Smooth muscle cell of the brain vasculature (primary cell): Measurements from ENCODE around the gene ACVR1C.
A peak's percentile ranks its signal among the peaks of the same experiment; 100 is the strongest.

Experiments used
- DNase-seq: peaks from one replicate; pipeline ENCODE4 v3.0.0-alpha.2; 2012; ENCODE audit warnings: low read depth, low spot score

The ACVR1C gene

DNA sequence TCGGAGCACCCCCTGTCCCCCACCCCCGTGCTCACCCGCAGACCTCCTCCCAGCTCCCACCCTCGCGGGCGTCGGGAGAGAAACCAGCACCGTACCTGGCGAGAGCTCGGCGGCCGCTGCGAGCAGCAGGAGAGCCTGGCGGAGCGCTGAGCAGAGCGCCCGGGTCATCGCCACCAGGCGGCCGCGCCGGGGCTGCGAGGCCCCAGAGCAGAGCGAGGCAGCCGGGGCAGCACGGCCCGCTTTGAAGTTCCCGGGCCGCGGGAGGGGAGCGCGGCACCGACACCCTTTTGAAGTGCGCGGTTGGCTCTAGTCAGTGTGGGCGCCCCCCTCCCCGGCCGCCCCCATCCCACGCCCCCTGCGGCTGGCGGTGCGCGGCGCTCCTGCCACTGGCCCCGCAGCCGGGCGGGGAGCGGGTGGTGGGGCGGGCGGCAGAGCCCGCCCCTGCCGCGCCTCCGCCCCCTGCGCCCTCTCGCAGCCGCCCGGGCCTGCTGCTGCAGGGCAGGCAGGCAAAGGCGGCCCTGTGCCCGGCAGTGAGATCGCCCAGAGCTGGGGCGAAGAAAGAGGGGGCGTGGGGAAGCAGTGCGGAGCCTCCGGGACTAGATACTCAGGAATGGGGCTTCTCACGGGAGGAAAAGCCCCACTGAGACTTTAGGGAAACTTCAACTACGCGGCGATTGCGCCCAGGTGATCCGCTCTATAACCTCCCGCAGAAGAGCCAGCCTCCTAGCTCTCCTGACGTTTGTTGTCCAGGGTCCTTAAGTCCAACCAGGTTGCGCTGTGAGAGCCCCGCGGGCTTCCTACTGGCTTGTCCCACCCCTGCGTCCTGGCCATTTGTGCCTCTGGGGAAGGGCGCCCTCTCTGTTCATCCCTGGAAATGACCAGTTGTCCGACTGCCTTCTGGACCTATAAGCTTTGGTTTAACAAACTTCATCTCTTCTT, at the start of gene ACVR1C:
Gene ACVR1C, minus strand, starts transcription at position 388 of the 939 bp plus-strand sequence. Its CDS starts 220 bp downstream, at position 168.
- DNase-seq, result peak; percentile 20

DNA sequence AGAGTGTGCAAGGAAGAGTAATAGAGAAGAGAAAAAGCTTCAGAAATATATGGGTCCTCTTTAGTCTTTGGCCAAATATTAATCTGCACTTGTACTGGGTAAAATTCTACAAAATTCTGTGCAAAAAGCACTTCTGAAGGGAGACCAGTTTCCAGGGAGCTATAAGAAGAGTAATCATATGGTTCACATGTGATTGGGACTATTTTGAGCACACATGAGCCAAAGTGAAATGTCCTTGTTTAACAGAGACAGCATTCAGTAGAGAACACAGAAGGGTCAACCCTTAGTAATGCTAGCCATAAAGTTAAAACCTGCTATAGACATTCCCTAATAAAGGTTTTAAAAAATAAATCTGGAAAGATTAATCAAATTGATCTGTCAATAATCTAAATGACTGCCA, 49.3 kb upstream of the ACVR1C start:
- no peak for DNase-seq

DNA sequence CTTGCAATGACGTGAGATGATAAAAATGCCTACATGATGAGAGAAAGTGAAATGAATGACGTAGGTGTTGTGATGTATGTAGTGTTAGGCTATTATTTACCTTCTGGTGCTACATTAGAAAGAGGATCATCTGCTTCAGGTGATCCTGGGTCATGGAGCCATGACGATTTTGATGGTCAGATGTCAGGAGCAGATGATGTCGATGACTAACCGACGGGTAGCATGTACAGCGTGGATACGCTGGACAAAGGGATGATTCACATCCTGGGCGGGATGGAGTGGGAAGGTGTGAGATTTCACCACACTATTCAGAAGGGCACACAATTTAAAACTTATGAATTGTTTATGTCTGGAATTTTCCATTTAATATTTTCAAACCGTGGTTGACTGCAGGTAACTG, 43.5 kb upstream of the ACVR1C start:
- no peak for DNase-seq

DNA sequence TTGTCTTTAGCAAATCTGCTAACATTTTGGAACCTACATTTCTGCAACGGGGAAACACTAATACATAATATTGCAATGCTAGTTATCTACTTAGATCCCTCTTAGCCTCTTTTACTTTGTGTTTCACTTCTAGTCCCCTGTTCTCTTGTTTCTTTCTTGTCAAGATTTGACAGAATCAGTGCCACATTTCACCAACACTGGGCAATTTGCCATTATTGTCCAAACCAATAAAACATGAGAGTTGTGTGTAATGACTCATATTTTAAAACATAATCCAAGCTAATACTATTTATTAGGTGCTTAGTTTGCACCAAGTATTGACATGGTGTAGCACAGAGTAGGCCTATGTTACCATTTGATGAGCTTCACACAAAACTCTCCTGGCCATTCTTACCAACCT, 33.7 kb upstream of the ACVR1C start:
- no peak for DNase-seq

DNA sequence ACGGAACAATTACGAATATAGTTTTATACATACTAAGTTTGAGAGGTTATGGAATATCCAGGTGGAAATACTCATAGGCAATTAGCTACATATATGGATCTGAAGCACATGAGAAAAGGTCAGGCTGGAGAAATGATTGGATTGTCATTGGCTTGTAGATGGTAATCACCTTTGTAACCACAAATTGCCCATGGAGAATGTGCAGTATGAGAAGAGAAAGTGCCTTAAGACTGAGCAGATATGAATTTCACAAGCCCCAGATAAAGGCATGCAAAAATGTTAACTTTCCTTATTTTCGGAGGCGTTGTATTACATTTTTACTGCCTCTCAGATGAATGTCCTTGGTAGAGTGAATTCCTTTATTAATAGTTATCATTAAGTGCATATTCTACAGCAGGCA, 33.1 kb upstream of the ACVR1C start:
- DNase-seq, result no peak

DNA sequence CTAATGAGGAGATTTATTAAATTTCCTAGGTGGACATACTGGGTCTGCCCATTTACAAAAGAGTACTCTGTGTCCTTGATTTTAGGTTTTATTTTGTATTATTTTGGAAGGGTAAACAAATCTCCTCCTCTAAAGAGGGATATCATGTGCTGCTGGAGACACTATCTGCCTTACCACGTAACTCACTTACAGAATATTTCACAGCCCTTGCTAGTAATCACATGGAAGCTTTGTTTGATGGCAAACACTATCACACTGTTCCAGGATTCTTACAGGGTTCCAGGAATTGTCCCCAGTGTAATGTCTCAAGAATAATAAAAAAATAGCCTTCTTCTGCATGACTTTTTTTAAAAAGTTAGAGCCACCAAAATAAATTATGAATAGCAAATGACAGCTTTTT, 29.2 kb upstream of the ACVR1C start:
- no peak for DNase-seq

DNA sequence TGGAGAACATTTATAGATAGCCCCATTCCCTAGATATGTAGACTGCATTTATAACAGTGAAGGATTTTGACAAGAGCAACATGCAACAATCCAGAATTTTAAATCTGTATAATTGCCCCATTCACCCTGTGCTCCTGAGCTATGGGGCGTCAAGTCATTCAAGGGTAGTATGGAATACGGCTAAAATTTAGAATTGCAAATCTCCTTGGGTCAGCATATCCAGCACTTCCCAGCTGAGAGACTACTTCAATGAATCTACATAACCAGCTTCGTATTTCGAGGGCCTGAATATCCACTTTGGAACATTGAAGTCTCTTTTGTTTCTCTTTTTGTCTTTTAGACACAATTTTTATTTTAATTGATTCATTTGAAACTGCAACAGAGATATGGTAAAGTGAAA, 28.4 kb upstream of the ACVR1C start:
- DNase-seq, result no peak

DNA sequence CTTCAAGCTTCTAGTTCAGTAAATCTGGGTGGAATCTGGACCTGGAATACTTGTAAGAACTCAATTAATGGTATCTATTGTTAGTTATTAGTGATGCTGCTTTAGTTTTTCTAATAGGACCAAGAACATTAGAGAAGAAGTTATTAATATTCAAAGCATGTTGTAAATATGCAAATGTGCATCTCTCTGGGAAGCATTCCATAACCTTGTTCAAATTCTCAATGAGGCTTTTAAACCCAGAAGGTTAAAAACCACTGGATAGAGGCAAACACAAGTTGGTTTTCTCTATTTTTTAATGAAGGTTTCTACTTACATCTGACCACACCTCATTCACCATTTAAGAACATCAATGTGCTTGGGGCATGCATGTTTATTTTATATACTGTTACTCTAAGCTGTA, 16.1 kb upstream of the ACVR1C start:
- DNase-seq, result no peak

DNA sequence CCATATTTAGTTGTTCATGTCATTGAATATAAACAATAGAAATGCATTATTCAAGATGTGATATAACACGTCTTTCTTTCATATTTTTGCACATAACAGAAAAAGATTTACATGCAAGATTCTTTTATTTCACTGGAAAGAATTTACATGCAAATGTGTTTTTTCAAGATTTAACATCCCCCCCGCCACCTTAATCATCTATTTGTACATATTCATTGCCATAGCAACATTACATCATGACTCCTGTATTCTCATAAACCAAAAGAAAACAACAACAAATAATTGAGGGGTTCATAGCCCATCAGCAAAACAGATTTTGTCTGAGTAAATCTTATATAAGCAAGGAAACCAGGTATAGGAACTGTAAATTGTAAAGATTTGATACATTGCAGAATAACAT, 3.2 kb upstream of the ACVR1C start:
- no peak for DNase-seq

DNA sequence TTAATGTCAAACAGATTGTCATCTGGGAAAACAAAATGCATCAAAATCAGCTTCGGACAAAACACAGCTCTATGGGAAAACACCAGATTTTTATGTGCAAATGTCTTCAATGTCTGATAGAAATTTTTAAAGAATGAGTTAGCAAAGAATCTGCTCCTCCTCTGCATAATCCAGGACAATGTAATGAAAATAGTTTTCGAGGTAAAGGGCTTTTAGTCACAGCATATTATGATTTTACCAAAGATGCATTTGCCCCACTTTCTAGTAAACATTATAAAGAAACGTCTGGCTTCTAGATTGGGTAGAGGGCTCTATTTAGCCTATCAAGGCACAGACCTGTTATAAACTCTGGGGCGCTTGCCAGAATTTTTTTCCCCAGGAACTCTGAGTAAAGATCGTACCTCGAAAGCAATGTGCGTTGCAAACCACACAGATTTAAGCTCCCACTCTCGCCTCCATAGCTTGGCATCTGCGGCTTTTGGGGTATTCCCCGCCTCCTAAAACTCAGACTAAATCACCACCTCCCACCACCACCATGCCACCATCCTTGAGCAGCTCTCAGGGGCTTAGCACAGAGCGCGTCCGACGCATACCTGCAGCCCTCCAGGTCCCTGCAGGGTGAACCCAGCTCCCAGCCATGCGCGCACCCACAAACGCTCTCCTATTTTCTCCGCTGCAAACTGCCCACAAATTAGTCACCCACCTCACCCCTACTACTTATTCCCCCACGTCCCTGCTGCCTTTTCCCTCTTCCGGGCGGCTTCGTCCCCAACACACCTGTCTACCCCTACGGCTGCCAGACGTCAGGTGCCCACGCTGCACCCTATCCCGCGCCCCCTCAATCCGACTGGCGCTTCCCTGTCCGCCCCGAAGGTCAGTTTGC, 829 bp downstream of the ACVR1C start:
- no peak for DNase-seq

DNA sequence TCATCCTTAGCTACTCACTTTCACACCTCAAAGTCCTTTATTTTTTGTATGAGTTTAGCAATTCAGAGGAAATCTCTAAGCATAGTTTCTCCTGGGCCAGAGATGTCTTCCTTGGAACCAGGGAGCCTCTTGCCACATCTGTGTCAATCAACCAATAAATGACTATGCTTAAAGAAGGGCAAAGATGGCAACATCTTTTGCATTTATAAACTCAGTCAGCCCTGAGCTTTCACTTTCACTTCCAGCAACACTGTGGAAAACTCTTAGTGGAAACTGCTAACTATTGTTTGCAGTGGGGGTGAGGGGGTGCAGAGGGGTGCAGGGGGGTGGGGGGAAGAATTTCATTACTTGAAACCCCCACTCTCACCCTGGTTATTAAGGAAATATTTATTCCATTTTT, 3.4 kb downstream of the ACVR1C start:
- no peak for DNase-seq

DNA sequence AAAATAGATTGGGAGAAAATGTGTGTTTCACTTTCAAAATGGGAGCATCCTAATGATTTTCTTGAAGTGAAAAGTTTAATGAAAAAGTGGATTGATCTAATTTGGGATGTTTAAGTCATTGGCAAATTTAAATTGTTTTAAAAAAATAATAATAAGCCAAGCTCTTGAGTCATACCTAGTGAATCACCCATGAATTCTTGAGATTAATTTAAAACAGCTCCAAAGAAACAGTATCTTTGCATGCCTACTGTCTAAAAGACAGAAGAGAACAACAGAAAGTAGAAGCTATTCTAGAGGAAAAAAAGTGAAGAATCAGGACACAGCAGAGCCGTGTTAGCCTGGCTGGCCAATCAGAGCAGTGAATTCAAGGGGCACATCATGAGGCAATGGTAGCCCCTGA, 7.7 kb downstream of the ACVR1C start:
- no peak for DNase-seq

DNA sequence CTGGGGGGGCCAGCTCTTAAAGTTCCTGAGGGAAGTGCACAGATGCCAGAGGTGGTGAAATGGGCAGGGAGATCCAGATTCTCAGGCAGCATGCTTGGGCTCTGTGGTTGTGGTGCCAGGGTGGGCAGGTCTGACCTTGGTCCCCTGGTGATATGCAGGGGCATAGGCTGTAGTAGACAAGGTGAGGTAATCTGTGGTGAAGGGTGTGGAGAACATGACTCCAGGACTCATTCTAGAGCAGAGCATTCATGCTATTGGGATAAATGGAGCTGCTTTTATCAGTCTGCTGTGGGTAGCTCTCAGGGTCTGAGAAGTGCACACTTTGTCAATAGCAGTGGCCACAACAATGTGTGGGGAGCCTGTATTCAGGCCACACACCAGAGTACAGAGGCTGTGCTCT, 16.9 kb downstream of the ACVR1C start:
- DNase-seq, result no peak

DNA sequence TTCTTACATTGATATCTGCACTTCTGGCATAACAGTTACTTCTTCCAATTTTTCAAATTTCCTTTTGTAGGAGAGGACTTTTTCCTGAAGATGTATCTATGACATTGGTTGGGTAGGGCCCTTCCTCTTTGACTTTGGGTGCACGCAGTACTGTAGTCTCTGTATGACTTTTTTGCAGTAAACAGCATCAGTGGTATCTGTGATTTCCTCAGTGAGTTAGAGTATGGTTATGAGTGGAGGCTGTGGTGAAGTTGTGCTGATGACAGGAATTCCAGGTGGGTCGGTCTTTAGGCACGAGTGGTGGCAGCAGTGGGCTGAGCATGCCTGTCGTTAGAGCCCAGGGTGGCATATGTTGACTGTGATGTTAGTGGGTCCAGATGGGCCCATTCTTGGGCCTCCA, 17.6 kb downstream of the ACVR1C start:
- no peak for DNase-seq

DNA sequence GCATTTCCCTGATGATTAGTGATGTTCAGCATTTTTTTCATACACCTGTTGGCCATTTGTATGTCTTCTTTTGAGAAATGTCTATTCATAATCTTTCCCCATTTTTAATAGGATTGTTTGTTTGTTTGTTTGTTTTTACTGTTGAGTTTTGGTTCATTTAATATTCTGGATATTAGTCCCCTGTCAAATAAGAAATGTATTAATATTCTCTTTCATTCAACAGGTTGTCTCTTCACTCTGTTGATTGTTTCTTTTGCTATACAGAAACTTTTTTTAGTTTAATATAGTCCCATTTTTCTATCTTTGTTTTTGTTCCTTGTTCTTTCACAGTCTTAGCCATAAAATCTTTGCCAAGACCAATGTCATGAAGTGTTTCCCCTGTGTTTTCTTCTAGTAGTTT, 22.1 kb downstream of the ACVR1C start:
- DNase-seq, result no peak

DNA sequence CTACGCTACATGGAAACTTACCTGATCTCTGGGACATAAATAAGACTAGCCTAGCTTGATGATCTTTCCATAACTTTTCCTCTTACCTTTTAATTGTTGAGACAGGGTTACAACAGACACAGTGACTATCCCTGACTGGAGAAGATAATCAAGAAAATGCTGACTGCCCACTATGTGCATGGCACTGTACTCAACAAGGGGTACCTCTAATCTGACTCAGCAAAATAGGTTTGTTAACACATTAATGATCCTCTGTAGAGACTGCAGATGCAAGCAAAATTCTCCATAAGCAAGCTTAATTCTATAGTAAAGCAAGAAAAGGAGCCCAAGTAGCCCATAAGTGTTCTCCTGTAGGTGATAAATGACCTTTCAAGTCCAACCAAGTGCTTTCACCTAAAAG, 25.5 kb downstream of the ACVR1C start:
- no peak for DNase-seq

DNA sequence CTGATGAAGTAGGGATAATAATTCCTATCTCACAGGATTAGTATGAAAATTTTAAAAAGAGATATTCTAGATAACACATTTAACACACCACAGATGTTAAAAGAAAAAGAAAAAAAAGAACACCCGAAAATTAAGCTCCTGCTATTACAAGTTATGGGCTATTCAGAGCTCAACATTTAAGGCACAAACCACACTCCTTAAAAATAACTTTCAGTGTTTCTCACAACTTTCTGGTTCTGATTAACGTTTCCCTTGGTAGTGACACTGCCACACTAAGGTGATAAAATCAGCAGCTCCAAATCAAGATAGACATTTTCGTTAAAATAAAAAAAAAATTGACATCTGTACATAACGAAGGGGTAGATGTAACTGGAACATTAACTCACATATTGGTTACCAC, 26.9 kb downstream of the ACVR1C start:
- no peak for DNase-seq

DNA sequence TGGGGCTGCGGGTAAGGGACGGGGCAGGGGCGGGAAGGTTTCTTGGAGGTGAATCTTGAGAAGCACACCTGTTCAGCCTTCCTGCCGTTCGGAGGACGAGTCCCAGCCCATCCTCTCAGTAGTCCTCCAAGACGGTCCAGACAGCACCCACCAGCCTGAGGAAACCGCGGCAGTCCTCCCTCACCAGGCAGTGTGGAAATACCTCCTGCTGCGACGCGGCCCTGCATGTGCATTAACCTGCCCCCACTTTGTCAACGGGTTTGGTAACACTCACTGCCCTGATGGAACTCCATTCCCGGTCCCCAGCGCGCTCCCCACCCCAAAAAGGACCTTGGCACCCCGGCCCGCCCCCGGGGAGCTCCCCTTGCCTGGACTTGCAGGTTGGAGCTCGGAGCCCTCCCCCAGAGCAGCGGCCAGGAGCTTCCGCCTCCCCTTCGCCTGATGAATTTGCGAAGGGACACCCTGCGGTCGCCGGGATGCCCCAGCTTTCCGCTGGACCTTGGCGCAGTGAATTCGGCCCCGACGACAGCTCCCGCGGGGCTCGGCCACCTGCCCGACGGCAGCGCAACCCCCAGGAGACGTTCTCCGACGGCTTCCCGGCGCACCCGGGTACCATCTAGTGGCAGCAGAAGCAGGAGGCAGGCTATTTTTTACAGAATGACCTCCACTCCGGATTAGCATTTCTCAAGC, 31.5 kb downstream of the ACVR1C start:
- no peak for DNase-seq

DNA sequence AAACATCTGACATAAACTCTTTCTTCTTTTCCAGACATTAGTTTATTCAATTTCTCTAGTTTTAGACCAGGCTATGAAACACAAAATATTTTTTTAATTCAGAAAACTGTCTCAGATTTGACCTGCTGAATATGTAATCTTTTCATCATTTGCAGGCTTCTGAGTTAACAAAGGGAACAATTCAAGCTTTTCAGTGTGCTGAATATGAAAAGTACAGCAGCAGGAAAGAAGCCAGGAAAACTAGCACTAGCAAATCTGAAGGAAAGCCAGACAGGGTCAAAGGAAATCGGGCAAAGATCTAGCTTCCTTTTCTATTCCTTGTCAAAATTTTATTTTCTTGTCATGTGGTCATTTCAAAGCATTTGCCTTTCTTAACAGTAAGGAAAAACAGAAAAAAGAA, 35.3 kb downstream of the ACVR1C start:
- no peak for DNase-seq

DNA sequence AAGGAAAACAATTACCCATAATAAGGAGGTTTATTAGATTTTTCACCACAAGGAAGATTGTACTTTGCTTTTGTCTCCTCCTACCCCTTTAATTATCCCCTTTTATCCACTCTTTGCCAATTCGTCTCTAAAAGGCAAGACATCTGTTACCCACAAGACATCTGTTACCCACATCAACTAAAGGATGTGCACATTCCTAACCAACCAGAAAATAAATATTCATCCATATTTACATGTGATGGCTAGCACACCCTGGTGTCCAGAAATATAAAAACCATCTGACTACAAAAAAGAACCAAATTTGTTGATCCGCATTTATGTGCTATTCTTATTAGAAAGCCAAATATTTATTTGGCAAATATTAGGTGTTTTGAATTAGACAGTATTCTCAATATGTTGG, 35.7 kb downstream of the ACVR1C start:
- DNase-seq, result no peak

DNA sequence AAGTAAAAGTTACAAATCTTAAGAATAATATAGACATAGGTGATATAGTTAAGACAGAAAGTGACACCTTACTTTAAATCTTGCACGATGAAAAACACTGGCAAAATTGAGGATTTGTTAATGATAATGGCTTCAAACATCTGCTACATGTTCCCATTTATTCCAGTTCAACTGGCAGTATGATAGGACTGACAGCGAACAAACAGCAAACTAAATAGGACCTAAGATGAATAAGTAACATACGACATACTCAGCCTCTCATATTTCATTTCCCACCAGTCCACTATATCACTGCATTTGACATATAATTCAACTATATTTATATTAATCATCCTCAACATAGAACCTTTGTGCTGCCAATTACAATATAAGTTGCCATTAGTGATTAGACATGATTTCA, 36.3 kb downstream of the ACVR1C start:
- no peak for DNase-seq

DNA sequence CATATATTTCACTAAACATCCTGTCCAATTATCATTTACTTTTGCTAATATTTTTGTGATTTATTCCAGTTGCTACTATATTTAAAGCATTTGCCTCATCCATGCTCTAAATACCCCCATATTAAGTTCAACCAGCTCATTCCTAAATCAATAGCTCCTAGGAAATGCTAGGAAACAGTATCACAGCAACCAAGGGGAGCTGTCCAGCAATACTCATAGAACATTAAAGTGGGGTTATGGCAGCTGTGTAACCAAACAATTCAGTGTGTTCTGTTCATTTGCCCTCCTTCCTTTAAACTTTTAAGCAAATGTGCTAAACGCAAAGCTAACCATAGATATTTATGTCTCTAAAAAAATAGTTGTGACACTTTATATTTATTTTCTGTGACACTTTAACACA, 41.1 kb downstream of the ACVR1C start:
- no peak for DNase-seq
